GM12892 (cell line): ENCODE results near the gene KISS1.

Experiments
- POLR2A ChIP-seq: IDR thresholded peaks from 2 replicates; pipeline ENCODE4 v1.6.1; 2011; ENCODE audit warnings: low read depth, low read length, control low read depth
- POLR2AphosphoS5 ChIP-seq: IDR thresholded peaks from 2 replicates; pipeline ENCODE4 v1.6.1; 2011; ENCODE audit warnings: low read depth, low read length, control low read depth

- TF ChIP-seq POLR2AphosphoS5 (no peak), POLR2A (no peak)
These were observed 20.8 kb upstream of the KISS1 start for GRCh38 chr1:204216880-204217647.
